DMS153 treated with DMSO at 0.1 percent for 48 hours (cell line): ENCODE measurements around the gene ZDHHC19.
A peak's percentile ranks its signal among the peaks of the same experiment; 100 is the strongest.
"Not testable (repeated sequence)": the region's sequence is repeated elsewhere in the genome, so short reads cannot be mapped to it uniquely, and the experiment has no call there.

Source experiments
- DNase-seq: peaks from one replicate; lab custom pipeline; 2025; ENCODE audit not compliant: unreplicated experiment; lab: John Stamatoyannopoulos, UW

Gene ZDHHC19

GRCh38 chr3:196179380-196180308, 31.6 kb downstream of the ZDHHC19 start:
- DNase-seq: no peak

- DNase-seq: no peak
Measured at GRCh38 chr3:196178993-196179379, 32.2 kb downstream of the ZDHHC19 start.

GRCh38 chr3:196177967-196178366, 33.2 kb downstream of the ZDHHC19 start:
- no peak for DNase-seq

DNA sequence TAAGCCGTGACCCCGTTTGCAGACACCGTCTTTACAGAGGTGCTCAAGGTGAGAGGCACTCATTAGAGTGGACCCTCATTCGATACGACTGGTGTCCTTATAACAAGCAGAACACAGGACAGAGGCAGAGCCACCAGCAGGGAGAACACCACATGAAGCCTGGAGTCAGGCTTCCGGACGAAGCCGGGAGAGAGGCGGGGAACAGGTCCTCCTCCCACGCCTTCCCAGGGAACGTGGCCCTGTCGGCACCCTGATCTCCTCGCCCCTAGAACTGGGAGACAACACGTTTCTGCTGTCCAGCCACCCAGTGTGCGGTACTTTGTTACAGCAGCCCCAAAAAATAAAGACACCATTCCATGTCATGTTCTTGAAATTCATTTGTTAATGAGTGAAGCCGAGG, 33.6 kb downstream of the ZDHHC19 start:
- no peak for DNase-seq

GRCh38 chr3:196175722-196176121, 35.5 kb downstream of the ZDHHC19 start:
- no peak for DNase-seq

GRCh38 chr3:196175116-196175625, 36.0 kb downstream of the ZDHHC19 start:
- no peak for DNase-seq

GRCh38 chr3:196174652-196175051, 36.5 kb downstream of the ZDHHC19 start:
- DNase-seq: no peak

GRCh38 chr3:196170296-196170695, 40.9 kb downstream of the ZDHHC19 start:
- not testable (repeated sequence) for DNase-seq

GRCh38 chr3:196169836-196170240, 41.4 kb downstream of the ZDHHC19 start:
- no peak for DNase-seq

DNA sequence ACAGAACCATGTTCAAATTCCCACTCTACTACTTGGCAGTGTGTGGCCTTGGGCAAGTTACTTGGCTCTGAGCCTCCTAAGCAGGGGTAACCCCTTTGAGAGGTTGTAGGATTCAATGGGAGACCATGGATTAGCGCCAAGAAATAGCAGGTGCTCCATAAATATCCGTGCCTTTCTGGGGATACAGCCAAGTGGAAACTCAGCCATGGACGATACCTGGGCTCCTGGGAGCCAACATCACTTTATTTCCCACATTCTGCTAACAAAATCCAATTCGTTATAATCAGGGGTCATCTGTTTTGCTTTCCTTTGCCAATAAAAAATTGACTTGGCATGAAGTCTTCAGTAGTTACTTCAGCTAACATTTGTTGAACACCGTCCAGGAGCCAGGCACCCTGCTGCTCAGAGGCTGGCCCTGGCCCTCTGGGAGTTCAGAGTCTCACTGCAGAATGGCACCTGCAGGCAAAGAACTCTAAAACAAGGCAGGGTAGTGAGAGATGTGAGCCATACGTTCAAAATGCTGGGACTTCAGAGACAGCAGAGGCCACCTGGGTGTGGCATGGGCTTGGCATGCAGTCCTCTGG, 42.3 kb downstream of the ZDHHC19 start:
- DNase-seq: peak; percentile 29

DNA sequence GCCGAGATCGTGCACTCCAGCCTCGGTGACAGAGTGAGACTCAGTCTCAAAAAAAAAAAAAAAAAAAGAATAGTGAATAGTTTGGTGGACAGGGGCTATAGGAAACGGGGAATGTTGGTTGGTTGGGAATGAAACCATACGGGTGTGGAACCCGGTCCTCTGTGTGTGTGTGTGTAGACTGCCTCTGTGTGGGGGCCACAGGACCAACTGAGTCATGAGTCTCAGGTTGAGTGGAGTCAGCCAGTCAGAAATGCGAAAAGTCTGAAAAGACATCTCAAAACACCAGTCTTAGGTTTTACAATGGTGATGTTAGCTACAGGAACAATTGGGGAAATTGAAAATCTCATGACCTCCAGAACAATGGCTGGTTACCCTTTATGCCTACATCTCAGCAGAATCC, 44.5 kb downstream of the ZDHHC19 start:
- no peak for DNase-seq

GRCh38 chr3:196165850-196166249, 45.4 kb downstream of the ZDHHC19 start:
- no peak for DNase-seq

DNA sequence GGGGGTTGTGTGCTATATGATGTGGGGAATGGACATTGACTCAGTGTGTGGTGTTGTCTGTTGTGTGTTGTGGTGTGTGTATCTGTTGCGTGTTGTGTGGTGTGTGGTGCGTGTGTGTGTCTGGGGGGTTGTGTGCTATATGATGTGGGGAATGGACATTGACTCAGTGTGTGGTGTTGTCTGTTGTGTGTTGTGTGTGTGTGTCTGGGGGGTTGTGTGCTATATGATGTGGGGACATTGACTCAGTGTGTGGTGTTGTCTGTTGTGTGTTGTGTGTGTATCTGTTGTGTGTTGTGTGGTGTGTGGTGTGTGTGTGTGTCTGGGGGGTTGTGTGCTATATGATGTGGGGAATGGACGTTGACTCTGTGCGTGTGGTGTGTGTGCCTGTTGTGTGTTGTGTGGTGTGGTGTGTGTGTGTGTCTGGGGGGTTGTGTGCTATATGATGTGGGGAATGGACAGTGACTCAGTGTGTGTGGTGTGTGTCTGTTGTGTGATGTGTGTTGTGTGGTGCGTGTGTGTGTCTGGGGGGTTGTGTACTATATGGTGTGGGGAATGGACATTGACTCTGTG, 46.1 kb downstream of the ZDHHC19 start:
- not testable (repeated sequence) for DNase-seq

DNA sequence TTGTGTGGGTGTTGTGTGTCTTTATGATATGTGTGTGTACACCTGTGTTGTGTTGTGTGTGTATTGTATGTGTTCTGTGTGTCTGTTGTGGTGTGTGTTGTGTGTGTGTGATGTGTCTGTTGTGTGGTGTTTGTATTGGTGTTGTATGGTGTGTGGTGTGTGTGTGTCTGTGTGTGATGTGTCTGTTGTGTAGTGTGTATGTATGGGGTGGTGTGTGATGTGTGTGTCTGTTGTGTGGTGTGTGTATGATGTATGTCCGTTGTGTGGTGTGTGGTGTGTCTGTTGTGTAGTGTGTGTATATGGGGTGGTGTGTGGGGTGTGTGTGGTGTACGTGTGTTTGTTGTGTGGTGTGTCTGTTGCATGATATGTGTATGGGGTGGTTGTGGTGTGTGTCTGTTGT, 46.6 kb downstream of the ZDHHC19 start:
- DNase-seq: no peak

GRCh38 chr3:196163666-196164493, 47.3 kb downstream of the ZDHHC19 start:
- no peak for DNase-seq

DNA sequence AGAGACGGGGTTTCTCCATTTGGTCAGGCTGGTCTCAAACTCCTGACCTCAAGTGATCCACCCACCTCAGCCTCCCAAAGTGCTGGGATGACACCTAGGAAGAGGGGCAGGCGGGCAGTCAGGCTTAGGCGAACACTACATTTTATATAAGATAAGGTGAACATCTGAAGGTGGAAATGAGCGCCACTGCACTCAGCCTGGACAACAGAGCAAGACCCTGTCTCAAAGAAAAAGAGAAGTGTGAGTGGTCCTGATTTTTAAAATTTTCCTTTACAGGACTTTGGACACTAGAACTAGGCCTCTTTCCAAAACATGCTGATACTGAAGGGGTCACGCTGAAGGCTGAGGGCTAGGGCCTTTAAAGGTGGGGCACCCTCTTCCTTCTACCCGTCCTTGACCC, 48.0 kb downstream of the ZDHHC19 start:
- DNase-seq: no peak

GRCh38 chr3:196162679-196163078, 48.5 kb downstream of the ZDHHC19 start:
- no peak for DNase-seq

DNA sequence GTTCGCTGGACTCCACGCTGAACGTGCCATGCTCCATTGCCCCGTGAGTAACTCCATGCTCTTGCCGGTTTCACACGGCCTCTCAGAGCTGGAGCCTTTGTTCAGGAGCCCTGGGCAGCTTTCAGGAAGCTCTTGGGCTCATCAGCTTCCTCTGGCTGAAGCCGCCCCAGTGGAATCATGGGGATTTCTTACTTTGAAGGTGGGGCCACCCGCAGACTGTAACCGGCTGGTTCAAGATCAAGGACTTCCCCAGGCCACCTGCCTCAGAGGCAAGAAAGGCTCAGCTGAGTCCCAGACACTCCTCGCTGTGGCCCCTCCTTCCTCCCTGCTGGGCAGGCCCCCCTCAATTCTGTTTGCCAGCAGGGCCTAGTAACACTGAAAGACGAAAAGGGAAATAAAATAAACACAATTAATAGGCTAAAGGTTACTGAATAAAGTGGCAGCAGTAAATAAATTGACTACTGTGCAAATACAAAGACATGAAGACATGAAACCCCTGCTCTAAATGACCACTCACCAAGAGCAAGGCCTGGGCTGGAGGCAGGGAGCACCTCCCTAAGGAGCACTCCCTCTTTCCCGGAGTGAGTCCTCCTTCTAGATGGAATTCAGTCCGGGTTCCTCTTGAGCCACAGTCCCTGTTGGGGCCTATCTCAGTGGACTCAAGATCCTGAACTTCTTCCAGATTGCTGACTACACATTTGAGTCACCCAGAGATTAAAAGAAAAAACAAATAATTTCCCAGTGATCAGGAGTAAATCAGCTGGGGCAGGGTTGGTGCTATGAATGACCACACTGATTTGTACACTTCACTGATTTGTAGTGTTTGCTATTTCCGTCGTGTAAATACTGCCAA, 51.0 kb downstream of the ZDHHC19 start:
- no peak for DNase-seq

DNA sequence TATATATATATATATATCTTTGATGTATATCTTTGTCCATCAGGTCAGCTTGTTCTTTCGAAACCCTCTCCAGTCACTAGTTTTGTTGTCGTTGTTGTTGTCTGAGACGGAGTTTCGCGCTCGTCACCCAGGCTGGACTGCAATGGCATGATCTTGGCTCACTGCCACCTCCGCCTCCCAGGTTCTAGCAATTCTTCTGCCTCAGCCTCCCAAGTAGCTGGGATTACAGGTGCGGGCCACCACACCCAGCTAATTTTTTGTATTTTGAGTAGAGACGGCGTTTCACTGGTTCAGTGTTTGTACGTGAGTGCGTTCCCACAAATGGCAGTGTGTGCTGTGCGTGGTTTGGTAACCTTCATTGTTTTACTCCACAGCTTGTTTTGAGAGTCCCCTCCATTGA, 51.7 kb downstream of the ZDHHC19 start:
- DNase-seq: no peak

DNA sequence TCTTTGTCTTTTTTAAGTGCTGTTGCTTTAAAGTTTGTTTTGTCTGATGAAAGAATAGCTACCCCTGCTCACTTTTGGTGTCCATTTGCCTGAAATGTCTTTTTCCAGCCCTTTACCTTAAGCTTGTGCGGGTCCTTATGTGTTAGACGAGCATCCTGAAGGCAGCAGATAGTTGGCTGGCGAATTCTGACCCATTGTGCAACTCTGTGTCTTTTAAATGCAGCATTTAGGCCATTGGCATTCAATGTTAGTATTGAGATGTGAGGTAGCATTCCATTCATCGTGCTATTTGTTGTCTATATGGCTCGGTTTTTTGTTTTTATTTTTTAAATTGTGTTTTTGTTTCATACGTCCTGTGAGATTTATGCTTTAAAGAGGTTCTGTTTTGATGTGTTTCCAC, 55.0 kb downstream of the ZDHHC19 start:
- no peak for DNase-seq
